CD8-positive, alpha-beta memory T cell (primary cell): Measurements from ENCODE around the gene SP100. TPM values are rescaled to one million over a fixed set of nuclear protein-coding genes. Genes with fewer than 3 reads are reported as not detected.

Source experiments
- polyA plus RNA-seq: library from polyadenylated mRNA; unstranded; fragments of 300-500 nt; fragmentation: Illumina TruSeq; gene quantifications from one replicate; pipeline ENCODE4 v1.2.3, GENCODE V29; 2021
- total RNA-seq, 2 experiments: library from RNA; stranded (reverse); gene quantifications; one replicate each; pipeline ENCODE4 v1.2.3, GENCODE V29; 2021

SP100 gene
- total and polyA plus RNA-seq, 3 experiments from 2014 or later = 82.7 to 209 (median 84.4) TPM

Other genes with a start within 250 kb of the SP100 start
- gene SP110, start 196.2 kb upstream of the SP100 start, total RNA-seq = 10 to 100 TPM; 55.2 to 57.9 TPM
- 106 TPM for gene SP110, start 196.2 kb upstream of the SP100 start, polyA plus RNA-seq
- 100 to 1,000 TPM; 108 to 111 TPM for gene SP140, start 190.5 kb upstream of the SP100 start, total RNA-seq
- 34.0 TPM for gene SP140, start 190.5 kb upstream of the SP100 start, polyA plus RNA-seq
- 10 to 100 TPM; 31.4 to 32.5 TPM for gene SP140L, start 89.0 kb upstream of the SP100 start, total RNA-seq
- 30.1 TPM for gene SP140L, start 89.0 kb upstream of the SP100 start, polyA plus RNA-seq